Small intestine (tissue), 7 donors: ENCODE results near the gene SPOCK1. TPM values are rescaled to one million over a fixed set of nuclear protein-coding genes. Genes with fewer than 3 reads are reported as not detected.

ENCODE experiments used
- DNase-seq, 2 donors: peaks; one replicate each; pipeline versions ENCODE4 v3.0.0 to v3.0.0-alpha.2; 2013
- FAIRE-seq: peaks from 2 replicates; lab custom pipeline; 2012; peaks lifted over from hg19 to GRCh38; lab: Jason Lieb, UNC
- H3K27ac ChIP-seq, 3 donors: one replicate each; pipeline ENCODE4 v1.5.1; 2013; ENCODE audit warnings: low read length in 2 of 3, mild to moderate bottlenecking in 2 of 3, control low read depth in 1 of 3, inconsistent platforms in 1 of 3, low read depth in 1 of 3, moderate library complexity in 1 of 3
- H3K27me3 ChIP-seq, 3 donors: one replicate each; pipeline ENCODE4 v1.6.1; 2013; ENCODE audit warnings: low read length in 3 of 3, inconsistent platforms in 1 of 3; ENCODE audit not compliant: control insufficient read depth in 3 of 3, insufficient read depth in 3 of 3
- H3K36me3 ChIP-seq, 3 donors: one replicate each; pipeline ENCODE4 v1.6.1; 2013; ENCODE audit warnings: low read length in 3 of 3, inconsistent platforms in 1 of 3, low read depth in 1 of 3, mild to moderate bottlenecking in 1 of 3, moderate library complexity in 1 of 3; ENCODE audit not compliant: control insufficient read depth in 3 of 3, insufficient read depth in 2 of 3
- H3K4me1 ChIP-seq, 3 donors: one replicate each; pipeline ENCODE4 v1.6.1; 2013; ENCODE audit warnings: low read length in 2 of 3, inconsistent platforms in 1 of 3, low read depth in 1 of 3, mild to moderate bottlenecking in 1 of 3, moderate library complexity in 1 of 3; ENCODE audit not compliant: control insufficient read depth in 3 of 3, insufficient read depth in 2 of 3
- H3K4me3 ChIP-seq, 3 donors: one replicate each; pipeline ENCODE4 v1.5.1; 2013; ENCODE audit warnings: low read length in 3 of 3, control low read depth in 1 of 3, inconsistent platforms in 1 of 3, low read depth in 1 of 3, mild to moderate bottlenecking in 1 of 3, moderate library complexity in 1 of 3
- H3K9me3 ChIP-seq, 2 donors: one replicate each; pipeline ENCODE4 v1.6.1; 2013; ENCODE audit warnings: low read depth in 1 of 2, low read length in 1 of 2; ENCODE audit not compliant: control insufficient read depth in 2 of 2, insufficient read depth in 1 of 2
- WGBS, 3 donors: extraction: QIAGEN DNeasy Blood & Tissue Kit; methylation state at CpG; one replicate each; pipeline ENCODE4 v1.1.7; 2013; 5-methylcytosine and 5-hydroxymethylcytosine counted together
- polyA plus RNA-seq, 4 donors: library from polyadenylated mRNA; stranded (reverse) in 3 of 4; unstranded in 1 of 4; fragments of 200-250 nt in 3 of 4; fragments of 120-200 nt in 1 of 4; gene quantifications; one replicate each; pipeline versions ENCODE4 v1.2.1 to v1.2.3, GENCODE V29; 2013
- donor health status: healthy with polysubstance abuse.
- donor health status: control.
- donor health status: control.
- donor health status: Bipolar disorder and iron deficiency.
- donor health status: healthy.

The SPOCK1 gene
- polyA plus RNA-seq, 4 donors = 0.22 to 1.1 (median 0.54) TPM

DNA sequence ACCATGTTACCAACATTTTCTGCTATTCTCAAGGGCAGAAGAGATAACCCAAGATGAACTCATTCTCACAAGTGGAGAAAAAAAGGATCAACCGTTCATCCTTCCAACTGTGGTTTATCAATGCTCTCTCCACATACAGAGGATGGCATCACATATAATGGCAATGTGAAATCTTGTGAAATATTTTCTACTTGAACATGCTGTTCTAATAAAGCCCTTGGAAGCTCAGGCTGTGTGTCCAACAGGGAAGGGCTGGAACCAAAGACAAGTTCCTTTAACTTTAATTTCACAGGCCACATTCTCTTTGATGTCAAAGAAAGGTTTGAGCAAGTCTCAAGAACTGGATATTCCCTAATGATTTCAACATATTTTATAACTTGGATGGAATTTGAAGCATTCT, 230.5 kb downstream of the SPOCK1 start:
- Histone ChIP-seq H3K27me3 (peaks cover 0 to 2% (median 0%) of the 10 kb centered on the region in 3 donors), H3K36me3 (no peaks in the 10 kb centered on the region), H3K4me1 (peaks cover 0 to 51% (median 0%) of the 10 kb centered on the region in 3 donors), H3K27ac (no peak overlapping the region), H3K4me3 (no peak overlapping the region), H3K9me3 (no peaks in the 10 kb centered on the region)
- WGBS, 3 donors = 70 to 78% (median 75%) methylated on average over 1 of the region's 1 CpG
- FAIRE-seq (no peak), DNase-seq (no peak)

DNA sequence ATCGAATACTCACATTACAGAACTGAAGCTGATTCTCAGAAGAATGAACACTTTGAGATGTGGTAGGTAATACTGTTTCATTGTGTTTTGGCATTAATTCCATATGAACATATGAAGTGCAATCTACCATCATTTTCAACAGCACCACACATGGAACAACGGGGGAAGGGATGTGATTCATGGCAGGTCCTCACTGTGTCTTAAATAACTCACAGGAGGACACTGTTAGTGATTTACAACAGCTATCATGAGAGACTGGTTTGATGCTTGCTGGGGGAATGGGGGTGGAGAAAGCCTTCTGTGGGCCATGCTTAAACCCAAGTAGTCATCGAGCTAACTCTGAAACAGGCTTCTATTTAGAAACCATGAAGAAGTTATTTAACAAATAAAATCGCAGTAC, 232.9 kb downstream of the SPOCK1 start:
- Histone ChIP-seq H3K27ac (no peak overlapping the region), H3K36me3 (no peaks in the 10 kb centered on the region), H3K4me3 (no peak overlapping the region), H3K4me1 (peaks cover 0 to 46% (median 0%) of the 10 kb centered on the region in 3 donors), H3K27me3 (peaks cover 0 to 2% (median 0%) of the 10 kb centered on the region in 3 donors), H3K9me3 (no peaks in the 10 kb centered on the region)
- no peak for DNase-seq
- FAIRE-seq = no peak
- WGBS, 3 donors = 79 to 84% (median 82%) methylated on average over 4 of the region's 4 CpGs

DNA sequence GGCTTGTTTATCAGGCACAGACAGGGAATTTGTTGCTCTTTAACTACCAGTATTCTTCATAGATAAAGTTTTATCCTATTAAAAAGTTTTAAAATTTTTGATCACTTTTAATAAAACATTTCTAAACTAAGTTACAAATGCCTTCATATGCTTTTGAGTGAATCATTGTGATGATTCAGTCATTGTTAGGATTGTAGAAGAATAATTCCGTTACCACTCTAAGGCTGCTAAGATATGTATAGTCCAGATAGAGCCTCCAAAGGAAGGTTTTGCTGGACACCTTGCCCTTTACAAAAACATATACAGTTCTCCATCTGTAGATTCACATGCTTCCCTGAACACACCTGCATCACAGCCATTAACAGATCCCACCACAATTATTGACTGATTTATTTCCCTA, 233.7 kb downstream of the SPOCK1 start:
- no peak overlapping the region for H3K27ac ChIP-seq
- H3K4me3 ChIP-seq = no peak overlapping the region
- H3K36me3 ChIP-seq = no peaks in the 10 kb centered on the region
- DNase-seq (no peak), FAIRE-seq (no peak)
- H3K4me1 ChIP-seq = peaks cover 0 to 42% (median 0%) of the 10 kb centered on the region in 3 donors
- no peaks in the 10 kb centered on the region for H3K9me3 ChIP-seq
- H3K27me3 ChIP-seq = no peaks in the 10 kb centered on the region
- WGBS, 3 donors = 63 to 96% (median 76%) methylated on average over 1 of the region's 1 CpG

DNA sequence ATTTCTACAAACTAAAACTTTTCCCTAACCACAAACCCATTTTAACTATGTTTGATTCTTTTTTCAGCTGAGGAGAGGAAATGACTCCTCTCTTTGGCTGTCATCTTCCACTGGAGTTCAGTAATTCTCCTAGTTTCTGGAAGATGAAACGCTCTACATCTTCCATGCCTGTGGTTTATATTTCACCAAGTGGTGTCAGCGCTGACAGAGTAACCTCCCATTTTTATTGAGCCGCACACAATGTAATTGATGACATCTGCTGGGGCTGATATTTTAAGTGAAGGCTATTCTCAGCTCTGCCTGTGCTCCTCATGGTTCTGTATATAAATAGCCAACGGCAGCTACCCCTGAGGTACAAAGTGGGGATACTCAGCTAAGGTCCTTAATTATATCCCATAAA, 234.6 kb downstream of the SPOCK1 start:
- Histone ChIP-seq H3K36me3 (no peaks in the 10 kb centered on the region), H3K4me3 (no peak overlapping the region), H3K27me3 (no peaks in the 10 kb centered on the region), H3K9me3 (no peaks in the 10 kb centered on the region), H3K4me1 (peaks cover 0 to 37% (median 0%) of the 10 kb centered on the region in 3 donors), H3K27ac (peak overlapping the region in 1 of 3 donors; percentile 46)
- no peak for DNase-seq
- no peak for FAIRE-seq
- 71 to 82% (median 79%) methylated on average over 4 of the region's 4 CpGs for WGBS, 3 donors

DNA sequence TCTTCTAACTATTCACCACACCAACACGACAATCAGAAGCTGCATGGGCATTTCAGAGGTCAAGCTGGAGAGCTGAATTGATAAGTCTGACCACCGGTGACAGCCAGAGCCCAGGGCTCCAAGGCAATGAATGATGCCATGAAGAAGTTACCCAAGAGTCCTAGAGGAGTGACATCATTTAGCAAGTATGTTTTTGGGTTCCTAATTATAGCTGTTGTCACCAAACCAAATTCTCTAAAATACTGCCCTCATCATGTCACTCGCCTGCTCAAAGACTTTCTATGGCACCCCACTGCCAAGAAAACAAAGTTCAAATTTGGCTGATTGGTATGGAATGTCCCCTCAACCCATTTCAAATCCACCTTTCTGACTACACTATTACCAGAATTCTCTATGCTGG, 235.1 kb downstream of the SPOCK1 start:
- FAIRE-seq (no peak), DNase-seq (no peak)
- Histone ChIP-seq H3K27me3 (no peaks in the 10 kb centered on the region), H3K4me3 (no peak overlapping the region), H3K27ac (peak overlapping the region in 1 of 3 donors; percentile 46), H3K36me3 (no peaks in the 10 kb centered on the region), H3K4me1 (peaks cover 0 to 32% (median 0%) of the 10 kb centered on the region in 3 donors), H3K9me3 (no peaks in the 10 kb centered on the region)
- 40 to 66% (median 48%) methylated on average over 3 of the region's 3 CpGs for WGBS, 3 donors

DNA sequence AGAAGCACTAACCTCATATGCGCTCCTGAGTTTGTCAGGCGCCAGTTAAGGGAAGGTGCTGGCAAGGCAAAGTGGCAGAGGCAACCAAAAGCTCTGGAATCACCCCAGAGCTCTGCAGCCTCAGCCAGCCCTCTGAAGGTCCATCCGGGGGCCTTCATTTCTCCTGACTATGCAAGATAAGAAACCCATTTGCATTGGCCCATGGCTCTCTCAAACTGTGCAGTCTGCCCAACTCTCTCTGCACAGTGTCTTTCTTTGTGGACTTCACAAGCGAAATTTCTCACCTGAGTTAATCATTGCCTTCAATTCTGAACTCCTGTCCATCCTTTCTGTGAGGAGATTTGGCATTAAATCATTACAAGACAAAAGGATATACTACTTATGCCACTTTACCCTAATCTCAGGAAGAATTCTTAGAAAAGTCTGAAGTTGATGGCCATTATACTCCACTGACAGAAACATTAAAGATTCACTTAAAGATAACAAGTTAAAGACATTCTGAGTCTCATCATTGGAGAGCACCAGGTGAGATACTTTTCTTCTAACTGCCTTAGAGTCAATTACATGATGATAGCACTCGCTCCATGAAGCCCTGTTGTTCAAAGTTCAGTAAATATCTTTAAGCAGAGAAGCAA, 235.6 kb downstream of the SPOCK1 start:
- Histone ChIP-seq H3K27me3 (no peaks in the 10 kb centered on the region), H3K27ac (no peak overlapping the region), H3K9me3 (no peaks in the 10 kb centered on the region), H3K4me1 (peaks cover 0 to 30% (median 0%) of the 10 kb centered on the region in 3 donors), H3K4me3 (no peak overlapping the region), H3K36me3 (no peaks in the 10 kb centered on the region)
- WGBS, 3 donors = 26 to 60% (median 46%) methylated on average over 5 of the region's 5 CpGs
- FAIRE-seq (no peak), DNase-seq (peak in 1 of 2 donors; percentile 68)

DNA sequence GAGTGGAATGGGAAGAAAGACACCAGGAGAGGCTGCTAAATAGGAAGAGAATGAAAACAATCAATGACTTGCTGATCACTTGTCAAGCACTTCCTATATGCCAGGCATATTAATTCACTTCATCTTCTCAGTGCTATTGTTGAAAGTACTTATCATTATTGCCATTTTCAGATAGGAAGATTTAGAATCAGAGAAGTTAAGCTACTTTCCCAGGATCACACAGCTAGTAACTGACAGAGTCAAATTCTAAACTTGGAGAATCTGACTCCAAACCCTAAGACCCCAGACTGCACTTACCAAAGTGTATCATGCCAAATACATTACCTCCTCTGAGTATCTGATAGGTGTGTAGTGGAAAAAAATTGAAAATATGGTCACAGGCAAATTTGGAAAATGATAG, 236.3 kb downstream of the SPOCK1 start:
- FAIRE-seq = no peak
- Histone ChIP-seq H3K27ac (no peak overlapping the region), H3K9me3 (no peaks in the 10 kb centered on the region), H3K36me3 (no peaks in the 10 kb centered on the region), H3K4me3 (no peak overlapping the region), H3K4me1 (peaks cover 0 to 30% (median 0%) of the 10 kb centered on the region in 3 donors), H3K27me3 (no peaks in the 10 kb centered on the region)
- no peak for DNase-seq

DNA sequence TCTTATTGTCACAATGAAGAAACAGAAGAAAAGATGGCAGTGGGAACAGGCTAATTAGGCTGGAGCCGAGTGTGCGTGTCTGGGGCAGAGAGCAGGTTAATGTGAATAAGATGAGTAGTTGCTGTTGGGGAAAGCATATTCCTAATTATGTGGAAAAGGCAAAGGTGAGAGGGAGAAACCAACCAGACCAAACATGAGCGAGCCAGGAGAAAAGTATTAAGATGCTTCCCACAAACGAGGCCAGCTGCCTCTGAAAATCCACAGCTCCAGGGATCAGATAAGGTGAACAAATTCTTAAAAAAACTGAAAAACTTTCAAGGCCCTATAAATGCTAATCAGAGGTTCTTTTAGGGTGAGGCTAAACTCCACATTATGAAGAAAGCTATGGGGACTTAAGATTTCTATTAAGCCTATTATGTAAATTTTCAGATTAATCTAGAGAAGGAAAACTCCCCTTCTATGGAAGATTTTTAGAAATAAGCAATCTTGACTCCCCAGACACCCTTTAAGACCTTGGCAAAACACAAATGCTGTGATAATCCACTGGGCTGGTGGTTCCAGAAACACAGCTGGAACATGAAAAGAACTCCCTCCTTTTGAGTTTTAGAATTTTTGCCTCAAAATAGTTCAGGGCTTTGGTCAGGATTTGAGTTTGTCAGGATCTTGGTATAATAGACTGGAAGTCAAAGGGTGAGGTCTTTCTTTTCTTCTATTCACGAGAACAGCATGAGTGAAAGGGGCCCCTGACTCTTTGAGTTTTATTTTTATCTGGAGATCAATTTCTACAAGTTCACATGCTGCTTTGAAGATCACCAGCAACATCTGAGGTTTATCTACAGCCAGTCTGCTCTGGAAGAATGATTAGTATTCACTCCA, 238.1 kb downstream of the SPOCK1 start:
- H3K27ac ChIP-seq = no peak overlapping the region
- no peaks in the 10 kb centered on the region for H3K27me3 ChIP-seq
- DNase-seq (no peak), FAIRE-seq (no peak)
- no peaks in the 10 kb centered on the region for H3K36me3 ChIP-seq
- 55 to 59% (median 56%) methylated on average over 5 of the region's 5 CpGs for WGBS, 3 donors
- H3K4me3 ChIP-seq = no peak overlapping the region
- H3K4me1 ChIP-seq = peaks cover 0 to 18% (median 0%) of the 10 kb centered on the region in 3 donors
- H3K9me3 ChIP-seq = no peaks in the 10 kb centered on the region
